ENCODE measurements around the gene CYBA.

CYBA gene

DNA sequence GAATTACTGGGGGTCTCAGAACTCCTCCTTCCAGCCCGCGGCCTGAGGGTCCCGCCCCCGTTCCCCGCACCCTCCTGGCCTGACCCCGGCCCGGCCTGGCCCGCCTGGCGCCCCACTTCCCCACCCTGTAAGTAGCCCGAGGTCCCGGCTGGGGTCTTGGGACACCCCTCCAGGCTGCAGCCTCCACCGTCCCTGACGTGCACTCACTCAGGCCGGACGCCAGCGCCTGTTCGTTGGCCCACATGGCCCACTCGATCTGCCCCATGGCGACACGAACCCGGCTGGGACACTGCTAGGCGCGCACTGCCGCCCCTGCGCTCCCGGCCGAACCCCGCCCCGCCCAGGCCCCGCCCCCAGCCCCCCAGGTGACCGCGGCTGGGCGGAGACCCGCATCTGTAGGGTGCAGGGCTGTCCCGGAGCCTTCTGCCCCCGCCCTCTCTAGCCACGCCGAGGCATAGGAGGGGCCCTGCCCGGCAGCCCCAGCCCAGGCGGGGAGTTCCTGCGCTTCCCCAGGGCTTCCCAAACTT lies at the start of gene CYBA:
CYBA (minus strand) TSS at position 305 of the 527 bp plus-strand sequence; CDS start at position 265, 40 bp downstream.
- no peak for DNase-seq (ENCODE audit: low spot score)

GRCh38 chr16:88700322-88700635 lies 49.4 kb upstream of the CYBA start:
- no peak for DNase-seq (ENCODE audit: low spot score)

- no peak for DNase-seq (ENCODE audit: low spot score)
These were observed 48.3 kb upstream of the CYBA start for GRCh38 chr16:88699180-88699579.

DNA sequence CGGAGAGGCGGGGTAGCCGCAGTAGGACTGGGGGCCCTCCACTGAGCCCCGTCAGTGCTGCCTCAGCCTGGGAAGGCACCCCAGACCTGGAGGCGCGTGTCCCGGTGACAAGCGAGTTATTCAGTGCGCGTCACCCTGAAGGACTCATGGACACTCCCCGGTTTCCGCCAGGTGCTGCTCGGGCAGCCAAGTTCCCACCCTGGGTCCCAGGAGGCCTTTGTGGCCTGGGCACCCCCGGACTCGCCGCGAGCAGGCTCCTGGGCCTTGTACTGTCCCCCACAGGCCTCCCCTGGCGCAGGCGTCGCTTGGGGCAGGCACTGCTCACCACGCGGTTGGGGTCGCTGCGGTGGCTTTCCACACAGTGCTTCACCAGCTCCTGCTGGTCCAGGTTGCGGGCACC lies 47.8 kb upstream of the CYBA start:
- DNase-seq (ENCODE audit: low spot score) = no peak

- DNase-seq (ENCODE audit: low spot score) = no peak
These were observed 47.2 kb upstream of the CYBA start for GRCh38 chr16:88697831-88698615.

DNA sequence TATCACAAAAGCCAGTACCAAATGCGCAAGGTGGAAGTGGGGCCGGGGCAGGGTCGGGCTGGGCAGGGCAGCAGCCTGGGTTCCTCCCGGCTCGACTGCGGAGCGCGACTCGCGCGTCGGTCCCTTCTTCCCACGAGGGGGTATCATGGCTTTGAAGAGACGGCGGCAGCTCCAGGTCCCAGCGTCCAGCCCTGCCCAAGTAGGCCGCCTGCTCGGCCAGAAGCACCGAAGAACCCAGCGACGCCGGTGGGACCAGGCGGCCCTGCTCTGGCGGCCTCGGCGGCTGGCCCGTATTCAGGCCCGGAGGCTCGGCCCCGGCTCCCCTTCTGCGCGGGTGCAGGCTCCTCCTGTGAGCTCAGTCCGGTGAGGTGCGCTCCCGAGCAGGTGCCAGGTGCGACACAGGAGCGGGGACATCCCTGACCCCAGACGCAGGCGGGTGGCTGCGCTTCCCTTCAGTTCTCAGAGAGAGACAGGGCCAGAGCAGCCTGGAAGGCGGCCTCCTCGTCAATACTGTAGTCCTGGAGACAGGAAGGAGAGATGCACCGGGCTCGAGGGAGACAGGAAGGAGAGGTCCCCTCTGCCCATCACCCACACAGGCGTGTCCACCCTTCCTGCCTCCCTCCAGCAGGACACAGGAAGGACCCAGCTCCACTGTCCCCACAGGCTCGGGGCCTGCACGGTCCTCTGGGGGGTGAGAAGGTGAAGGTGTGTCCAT lies 46.4 kb upstream of the CYBA start:
- no peak for DNase-seq (ENCODE audit: low spot score)

- no peak for DNase-seq (ENCODE audit: low spot score)
These were observed 45.6 kb upstream of the CYBA start for GRCh38 chr16:88696441-88696840.

GRCh38 chr16:88695753-88696152 lies 44.9 kb upstream of the CYBA start:
- DNase-seq (ENCODE audit: low spot score) = no peak

- DNase-seq (ENCODE audit: low spot score) = no peak
These were observed 44.4 kb upstream of the CYBA start for GRCh38 chr16:88695218-88695617.

GRCh38 chr16:88694221-88695087 lies 43.6 kb upstream of the CYBA start:
- DNase-seq (ENCODE audit: low spot score) = no peak

GRCh38 chr16:88693420-88694177 lies 42.7 kb upstream of the CYBA start:
- DNase-seq (ENCODE audit: low spot score) = no peak

- DNase-seq (ENCODE audit: low spot score) = no peak
These were observed 42.0 kb upstream of the CYBA start for GRCh38 chr16:88692861-88693260.

DNA sequence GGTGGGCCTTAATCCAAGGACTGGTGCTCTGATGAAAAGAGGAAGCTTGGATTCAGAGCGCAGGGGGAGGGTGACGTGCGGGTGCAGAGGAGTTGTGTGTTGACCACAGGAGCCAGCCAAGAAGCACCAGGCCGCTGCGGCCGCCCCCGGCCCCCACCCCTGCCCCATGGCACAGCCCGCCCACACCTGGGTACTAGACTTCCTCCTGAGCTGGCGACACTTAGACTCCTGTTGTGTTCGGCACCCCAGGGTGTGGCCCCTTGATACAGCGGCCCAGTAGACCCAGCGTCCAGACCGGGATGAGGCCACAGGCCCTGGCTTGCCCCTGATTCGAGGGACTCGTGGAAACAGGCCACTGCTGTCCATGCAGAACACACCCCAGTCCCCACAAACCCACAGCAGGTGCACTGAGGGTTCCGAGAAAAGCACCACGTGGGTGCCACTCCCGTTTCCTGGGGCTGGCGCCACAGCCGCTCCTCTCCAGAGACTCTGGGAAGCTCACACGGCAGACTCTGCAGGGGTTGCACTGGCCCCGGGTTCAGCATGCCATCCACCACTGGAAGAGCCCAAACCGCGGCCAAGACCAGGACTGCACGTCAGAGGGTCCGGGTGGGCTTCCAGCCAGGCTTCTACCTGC lies 41.2 kb upstream of the CYBA start:
- DNase-seq (ENCODE audit: low spot score) = no peak

DNA sequence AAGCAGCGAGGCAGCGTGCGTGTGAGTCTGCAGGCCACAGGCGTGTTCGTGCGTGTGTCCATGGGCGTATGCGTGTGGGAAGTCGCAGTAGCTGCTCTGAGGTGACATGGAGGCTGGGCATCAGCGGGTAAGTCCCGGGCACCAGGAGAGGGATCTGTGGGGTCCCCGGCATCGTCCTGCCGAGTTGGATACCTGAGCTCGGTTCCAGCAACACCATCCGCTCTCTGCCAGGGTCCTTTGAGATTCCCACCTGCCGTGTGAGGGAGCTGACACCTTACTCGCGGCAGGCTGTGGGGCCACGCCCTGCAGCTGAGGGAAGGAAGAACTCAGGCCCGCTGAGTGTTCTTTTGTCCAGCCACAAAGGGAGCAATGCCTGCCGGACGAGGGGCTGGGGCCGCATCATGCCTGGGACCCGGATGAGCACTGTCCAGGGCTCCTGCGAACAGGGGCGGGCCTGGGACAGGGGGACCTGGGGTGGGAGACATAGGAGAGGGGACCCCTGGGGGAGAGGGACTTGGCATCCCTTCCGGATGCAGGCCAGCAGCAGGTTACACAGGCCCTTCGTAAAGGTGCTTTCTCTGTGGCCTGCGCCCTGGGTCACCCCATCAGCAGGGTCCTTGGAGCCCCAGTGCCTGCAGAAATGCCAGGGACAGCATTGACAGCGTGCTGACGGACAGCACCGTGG lies 40.4 kb upstream of the CYBA start:
- DNase-seq (ENCODE audit: low spot score) = no peak

DNA sequence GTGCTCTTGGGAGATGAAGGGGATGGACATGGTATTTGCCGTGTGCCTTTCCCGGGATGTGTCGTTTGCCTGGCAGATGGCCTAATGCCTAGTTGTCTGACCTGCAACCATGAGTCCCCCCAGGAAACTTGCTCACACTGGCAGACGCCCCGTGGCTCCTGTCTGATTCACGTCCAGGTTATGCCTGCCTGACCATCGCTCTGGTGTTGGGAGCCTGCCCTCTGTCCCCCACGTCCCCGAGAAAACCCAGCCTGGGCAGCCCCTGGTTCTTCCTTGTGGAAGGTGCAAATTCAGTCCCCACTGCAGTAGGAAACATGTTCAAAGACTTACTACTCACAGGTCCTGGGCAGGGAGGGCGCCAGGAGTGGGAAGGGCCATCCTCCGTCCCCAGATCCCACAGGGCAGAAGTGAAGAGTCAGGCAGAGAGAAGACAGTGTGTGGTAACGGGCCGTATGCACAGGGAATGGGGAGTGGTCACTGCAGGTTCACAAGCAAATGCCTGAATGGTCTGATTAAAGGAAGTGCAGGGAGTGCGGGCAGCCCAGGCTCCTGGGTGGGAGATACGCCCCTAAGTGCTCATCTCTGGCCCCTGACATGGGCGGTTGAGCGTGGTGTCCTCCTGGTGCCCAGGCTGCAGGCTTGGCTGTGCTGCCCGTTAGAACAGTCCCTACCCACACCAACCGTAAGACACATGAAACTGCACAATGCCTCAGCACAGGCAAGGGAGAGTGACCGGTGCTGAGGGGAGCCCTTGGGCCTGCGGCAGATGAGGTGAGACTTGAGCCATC lies 39.7 kb upstream of the CYBA start:
- no peak for DNase-seq (ENCODE audit: low spot score)

- DNase-seq (ENCODE audit: low spot score) = peak; percentile 71
These were observed 37.3 kb upstream of the CYBA start for GRCh38 chr16:88688013-88688778.

GRCh38 chr16:88687676-88688012 lies 36.8 kb upstream of the CYBA start:
- DNase-seq (ENCODE audit: low spot score) = no peak

DNA sequence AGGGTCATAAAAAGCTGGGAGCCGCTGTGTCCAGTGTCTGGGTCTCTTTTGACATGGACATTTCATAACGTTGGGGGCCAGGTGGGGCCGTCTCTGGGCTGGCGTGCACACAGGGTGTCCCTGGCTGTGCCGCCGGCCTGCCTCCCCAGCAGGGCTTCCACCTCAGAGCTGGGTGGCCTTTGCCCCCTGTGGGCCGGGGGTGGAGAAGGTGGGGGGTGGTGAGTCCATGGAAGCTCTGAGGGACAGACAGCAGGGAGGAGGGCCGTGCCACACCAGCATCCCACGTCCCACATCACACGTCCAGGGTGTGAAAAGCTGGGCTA lies 36.4 kb upstream of the CYBA start:
- DNase-seq (ENCODE audit: low spot score) = no peak
